Neural progenitor cell (in vitro differentiated cells): ENCODE measurements around the gene CLSTN3.

Experiments
- EZH2phosphoT487 ChIP-seq: fragments of 200-600 bp; sonication (generic); IDR thresholded peaks from 2 replicates; pipeline ENCODE4 v1.6.1; 2017; ENCODE audit warnings: antibody characterized with exemption
- TF ChIP-seq, protein P1 (sequence below): fragments of 200-600 bp; sonication (generic); IDR thresholded peaks from 2 replicates; pipeline ENCODE4 v1.5.1; 2017; ENCODE audit warnings: antibody characterized with exemption, mild to moderate bottlenecking

DNA sequence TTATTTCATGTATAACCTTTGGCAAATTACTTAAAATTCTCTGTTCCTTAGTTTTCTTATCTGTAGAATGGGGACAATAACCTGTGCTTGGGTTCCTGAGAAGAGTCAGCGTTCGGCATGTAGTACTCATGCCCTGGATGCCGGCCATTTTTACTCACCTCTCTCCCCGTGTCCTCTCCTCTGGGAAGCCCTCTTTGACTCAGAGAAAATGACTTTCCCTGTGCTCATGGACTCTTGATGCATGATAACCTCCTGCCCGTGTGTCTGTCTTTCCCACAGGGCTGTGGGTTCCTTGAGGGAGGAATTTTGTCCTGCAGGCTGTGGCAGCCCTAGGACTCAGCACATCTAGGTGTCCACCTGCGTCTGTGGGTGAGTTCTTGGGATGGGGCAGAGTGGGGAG, 15.3 kb upstream of the CLSTN3 start:
- TF ChIP-seq, protein P1, sequence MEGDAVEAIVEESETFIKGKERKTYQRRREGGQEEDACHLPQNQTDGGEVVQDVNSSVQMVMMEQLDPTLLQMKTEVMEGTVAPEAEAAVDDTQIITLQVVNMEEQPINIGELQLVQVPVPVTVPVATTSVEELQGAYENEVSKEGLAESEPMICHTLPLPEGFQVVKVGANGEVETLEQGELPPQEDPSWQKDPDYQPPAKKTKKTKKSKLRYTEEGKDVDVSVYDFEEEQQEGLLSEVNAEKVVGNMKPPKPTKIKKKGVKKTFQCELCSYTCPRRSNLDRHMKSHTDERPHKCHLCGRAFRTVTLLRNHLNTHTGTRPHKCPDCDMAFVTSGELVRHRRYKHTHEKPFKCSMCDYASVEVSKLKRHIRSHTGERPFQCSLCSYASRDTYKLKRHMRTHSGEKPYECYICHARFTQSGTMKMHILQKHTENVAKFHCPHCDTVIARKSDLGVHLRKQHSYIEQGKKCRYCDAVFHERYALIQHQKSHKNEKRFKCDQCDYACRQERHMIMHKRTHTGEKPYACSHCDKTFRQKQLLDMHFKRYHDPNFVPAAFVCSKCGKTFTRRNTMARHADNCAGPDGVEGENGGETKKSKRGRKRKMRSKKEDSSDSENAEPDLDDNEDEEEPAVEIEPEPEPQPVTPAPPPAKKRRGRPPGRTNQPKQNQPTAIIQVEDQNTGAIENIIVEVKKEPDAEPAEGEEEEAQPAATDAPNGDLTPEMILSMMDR = no peak
- TF ChIP-seq EZH2phosphoT487 = no peak
